ENCODE results near the gene RND1. TPM values are rescaled to one million over a fixed set of nuclear protein-coding genes. Genes with fewer than 3 reads are reported as not detected.
"Not testable (repeated sequence)": the region's sequence is repeated elsewhere in the genome, so short reads cannot be mapped to it uniquely, and the experiment has no call there.

The RND1 gene
- total RNA-seq, 1 experiment from 2014 or later, result not detected

DNA sequence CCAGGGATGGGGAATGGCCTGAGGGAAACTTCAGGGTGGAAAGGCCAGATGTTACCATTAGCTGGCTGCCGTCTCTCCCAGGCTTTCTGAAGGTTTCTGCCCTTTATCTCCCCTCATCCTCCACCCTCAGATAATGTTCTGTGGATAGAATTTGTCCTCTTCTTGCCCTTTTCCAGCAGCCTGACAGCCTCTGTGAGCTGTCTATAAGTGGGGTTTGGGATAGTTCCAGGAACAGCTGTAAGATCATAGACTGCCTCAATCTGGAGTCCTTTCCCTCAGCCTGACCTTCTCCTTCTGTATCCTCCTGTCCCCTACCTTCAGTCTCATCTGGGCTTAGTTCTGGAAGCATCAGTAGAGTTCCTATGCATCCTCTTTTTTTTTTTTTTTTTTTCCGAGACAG, 2.8 kb upstream of the RND1 start:
- no peak for DNase-seq (ENCODE audit: low read depth)

DNA sequence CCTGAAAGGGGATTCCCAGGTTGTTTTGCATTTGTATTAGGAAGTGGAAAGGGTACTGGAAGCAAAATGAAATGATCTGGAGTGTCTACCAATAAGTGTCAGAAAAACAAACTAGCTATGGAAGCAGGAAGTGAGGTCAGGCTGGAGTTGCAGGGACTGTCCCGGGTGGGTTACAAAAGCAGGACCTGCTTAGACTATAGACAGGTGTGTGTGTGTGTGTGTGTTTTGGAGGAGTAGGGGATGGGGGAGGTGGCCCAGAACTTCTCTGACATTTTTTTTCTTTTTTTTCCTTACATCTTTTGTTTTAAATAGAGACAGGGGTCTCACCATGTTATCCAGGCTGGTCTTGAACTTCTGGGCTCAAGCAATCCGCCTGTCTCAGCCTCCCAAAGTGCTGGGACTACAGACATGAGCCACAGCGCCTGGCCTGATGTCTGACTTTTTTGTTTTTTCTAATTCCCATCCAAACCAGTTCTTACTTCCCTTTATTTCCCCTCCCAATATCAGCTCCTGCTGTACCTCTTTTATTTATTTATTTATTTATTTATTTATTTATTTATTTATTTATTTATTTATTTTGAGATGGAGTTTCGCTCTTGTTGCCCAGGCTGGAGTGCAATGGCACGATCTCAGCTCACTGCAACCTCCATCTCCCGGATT, 512 bp upstream of the RND1 start:
- DNase-seq (ENCODE audit: low read depth), result no peak

DNA sequence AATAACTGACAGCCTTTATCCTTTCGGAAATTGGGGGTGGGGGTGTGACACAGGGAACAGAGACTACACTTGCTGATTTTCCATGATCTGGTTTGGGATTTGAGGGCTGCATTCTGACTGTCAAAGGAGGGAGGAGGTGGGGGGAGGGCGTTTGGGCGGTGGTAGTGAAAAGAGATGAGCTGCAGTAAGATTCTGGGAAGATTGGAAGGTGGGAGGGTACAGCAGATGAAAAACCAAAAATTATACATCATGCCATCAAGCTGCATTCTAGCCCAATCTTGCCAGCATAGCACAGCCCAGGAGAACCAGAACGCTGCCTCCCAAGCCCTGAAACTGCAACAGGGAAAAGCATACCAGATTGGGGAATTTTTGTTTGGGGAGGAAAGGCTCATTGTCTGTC, 2.4 kb downstream of the RND1 start:
- no peak for DNase-seq (ENCODE audit: low read depth)

DNA sequence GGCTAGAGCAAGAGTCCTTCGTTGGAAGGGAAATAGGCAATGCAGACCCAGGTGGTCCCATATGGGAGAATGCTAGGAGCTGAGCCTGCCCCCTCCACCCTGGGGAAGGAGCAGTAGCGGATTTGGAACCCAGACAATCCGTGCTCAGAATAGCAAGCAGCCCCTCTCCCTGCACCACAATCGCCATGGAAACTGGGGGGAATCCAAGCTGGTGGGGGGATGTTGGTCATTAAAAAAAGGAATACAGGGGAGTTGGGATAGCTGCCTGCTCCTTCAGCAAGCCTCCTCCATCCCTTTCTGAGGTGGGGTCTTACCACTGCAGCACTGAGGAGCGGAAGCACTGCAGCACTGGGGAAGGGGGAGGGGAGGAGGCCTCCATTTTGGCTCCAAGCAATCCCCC, 2.9 kb downstream of the RND1 start:
- DNase-seq (ENCODE audit: low read depth), result no peak

DNA sequence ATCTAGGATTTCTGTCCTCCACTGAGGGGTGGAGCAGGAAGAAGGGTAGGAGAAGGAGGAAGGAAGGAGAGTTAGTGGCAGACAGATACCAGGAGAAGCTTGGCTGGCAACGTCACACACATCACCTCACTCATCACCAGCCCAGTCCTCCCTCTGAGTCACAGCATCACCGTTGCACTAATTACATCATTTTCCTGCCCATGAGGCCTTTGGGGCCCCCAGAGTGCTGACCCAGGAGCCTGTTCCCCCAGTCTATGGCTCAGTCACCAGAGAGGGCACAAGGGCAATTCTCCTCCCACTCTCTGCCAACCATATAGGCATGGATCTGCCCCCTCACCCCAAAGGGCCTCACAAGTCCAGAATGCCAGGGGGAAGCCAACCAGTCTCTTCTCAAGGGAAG, 4.6 kb downstream of the RND1 start:
- DNase-seq (ENCODE audit: low read depth), result no peak

DNA sequence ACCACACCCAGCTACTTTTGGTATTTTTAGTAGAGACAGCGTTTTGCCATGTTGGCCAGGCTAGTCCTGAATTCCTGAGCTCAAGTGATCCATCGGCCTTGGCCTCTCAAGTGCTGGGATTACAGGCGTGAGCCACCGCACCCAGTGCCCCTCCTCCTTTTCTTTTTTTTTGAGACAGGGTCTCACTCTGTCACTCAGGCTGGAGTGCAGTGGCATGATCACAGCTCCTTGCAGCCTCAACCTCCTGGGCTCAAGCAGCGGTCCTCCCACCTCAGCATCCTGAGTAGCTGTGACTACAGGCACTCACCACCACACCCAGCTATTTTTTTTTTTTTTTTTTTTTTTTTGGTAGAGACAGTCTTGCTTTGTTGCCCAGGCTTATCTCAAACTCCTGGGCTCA, 5.4 kb downstream of the RND1 start:
- not testable (repeated sequence) for DNase-seq (ENCODE audit: low read depth)

DNA sequence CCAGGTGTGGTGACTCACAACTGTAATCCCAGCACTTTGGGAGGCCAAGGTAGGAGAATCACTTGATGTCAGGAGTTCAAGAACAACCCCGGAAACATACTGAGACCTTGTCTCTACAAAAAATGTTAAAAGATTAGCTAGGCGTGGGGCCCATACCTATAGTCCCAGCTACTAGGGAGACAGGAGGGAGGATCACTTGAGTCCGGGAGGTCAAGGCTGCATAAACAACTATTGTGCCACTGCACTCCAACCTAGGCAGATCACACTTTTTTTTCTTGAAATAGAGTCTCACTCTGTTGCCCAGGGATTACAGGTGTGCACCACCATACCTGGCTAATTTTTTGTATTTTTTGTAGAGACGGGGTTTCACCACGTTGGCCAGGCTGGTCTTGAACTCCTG, 6.1 kb downstream of the RND1 start:
- no peak for DNase-seq (ENCODE audit: low read depth)

DNA sequence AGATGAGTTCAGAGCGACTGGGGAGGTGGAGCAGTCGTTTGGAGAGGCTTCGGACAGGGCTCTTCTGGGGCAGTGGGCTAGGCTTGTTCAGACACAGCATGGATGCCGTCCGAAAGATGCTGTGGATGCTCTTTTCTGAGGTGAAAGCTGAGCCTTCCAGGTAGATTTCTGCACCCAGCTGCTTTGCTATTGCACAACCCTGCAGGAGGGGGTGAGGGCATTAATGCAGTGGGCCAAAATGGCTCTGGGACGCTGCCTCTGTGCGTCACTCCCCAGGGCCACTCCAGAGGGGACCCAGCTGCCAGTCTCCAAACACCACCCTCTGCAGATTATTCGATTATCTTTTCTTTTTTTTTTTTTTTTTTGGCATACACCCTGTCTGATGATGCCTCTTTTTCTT, 7.6 kb downstream of the RND1 start:
- DNase-seq (ENCODE audit: low read depth), result no peak

DNA sequence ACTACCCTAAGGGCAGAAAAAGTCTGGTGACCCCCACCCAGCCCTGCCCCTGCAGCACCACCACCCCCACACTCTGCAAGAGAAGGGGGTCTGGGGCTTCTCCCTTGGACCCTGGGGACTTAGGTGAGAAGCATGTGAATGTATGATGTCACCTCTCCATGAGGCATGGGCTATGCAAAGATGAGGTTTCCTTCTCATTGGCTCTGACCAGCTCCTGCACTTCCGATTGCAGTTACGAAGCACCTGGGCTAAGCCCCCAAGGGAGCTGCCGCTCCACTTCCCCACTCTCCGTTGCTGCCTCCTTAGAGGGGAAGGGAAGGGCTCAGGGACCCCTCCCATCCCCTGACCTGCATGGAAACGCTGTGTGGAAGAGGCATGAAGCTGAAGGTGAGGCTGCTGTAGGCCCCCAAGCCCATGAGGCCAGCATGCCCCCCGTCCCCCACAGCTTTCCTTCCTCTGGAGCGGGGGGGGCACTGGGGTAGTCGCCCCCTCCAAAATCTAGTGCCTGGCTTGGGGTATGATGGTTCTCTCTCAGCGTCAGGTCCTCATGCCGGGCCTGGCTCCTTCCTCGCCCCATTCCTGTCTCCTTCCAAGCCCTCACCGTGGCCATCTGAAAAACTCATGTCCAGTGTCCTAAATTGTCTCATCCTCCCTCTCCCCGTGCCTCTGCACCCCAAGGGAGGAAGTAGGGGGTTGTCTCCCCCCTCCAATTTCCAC, 8.2 kb downstream of the RND1 start:
- no peak for DNase-seq (ENCODE audit: low read depth)

DNA sequence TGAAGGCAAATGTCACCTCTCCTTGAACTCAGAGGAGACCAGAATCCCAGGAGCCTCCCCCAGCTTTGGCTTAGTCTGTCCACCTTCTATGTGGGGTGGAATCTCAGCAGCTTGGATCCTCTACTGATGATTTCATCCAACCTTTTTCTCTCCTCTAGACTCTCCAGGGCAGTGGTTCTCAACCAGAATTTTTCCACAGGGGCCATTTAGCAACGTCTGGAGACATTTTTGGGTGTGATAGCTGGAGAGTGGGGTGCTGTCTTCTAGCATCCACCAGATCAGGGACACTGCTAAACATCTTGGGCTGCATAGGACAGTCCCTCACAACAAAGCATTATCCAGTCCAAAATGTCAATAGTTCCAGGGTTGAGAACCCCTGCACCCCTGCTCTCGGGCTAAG, 9.3 kb downstream of the RND1 start:
- no peak for DNase-seq (ENCODE audit: low read depth)

DNA sequence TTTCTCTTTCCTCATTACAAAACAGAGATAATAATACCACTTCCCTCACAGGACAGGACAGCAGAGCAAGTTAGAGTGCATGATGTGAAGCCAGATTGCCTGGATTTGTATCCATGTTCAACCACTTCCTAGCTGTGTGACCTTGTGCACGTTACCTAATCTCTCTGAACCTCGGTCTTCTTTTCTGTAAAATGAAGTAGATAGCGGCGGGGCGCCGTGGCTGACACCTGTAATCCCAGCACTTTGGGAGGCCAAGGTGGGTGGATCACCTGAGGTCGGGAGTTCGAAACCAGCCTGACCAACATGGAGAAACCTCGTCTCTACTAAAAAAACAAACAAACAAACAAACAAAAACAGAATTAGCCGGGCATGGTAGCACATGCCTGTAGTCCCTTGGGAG, 10.7 kb downstream of the RND1 start:
- not testable (repeated sequence) for DNase-seq (ENCODE audit: low read depth)

DNA sequence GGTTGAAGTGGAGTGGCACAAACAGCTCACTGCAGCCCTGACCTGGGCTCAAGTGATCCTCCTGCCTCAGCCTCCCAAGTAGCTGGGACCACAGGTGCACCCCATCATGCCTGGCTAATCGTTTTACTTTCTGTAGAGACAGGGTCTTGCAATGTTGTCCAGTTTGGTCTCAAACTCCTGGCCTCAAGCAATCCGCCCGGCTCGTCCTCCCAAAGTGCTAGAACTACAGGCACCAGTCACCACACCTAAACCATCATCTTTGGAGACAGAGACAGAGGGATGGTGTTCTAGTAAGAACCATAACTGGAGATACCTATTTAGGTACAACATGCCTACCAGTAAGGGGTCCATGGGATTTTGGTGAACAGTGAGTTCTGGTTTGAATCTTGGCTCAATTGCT, 11.2 kb downstream of the RND1 start:
- DNase-seq (ENCODE audit: low read depth), result no peak

DNA sequence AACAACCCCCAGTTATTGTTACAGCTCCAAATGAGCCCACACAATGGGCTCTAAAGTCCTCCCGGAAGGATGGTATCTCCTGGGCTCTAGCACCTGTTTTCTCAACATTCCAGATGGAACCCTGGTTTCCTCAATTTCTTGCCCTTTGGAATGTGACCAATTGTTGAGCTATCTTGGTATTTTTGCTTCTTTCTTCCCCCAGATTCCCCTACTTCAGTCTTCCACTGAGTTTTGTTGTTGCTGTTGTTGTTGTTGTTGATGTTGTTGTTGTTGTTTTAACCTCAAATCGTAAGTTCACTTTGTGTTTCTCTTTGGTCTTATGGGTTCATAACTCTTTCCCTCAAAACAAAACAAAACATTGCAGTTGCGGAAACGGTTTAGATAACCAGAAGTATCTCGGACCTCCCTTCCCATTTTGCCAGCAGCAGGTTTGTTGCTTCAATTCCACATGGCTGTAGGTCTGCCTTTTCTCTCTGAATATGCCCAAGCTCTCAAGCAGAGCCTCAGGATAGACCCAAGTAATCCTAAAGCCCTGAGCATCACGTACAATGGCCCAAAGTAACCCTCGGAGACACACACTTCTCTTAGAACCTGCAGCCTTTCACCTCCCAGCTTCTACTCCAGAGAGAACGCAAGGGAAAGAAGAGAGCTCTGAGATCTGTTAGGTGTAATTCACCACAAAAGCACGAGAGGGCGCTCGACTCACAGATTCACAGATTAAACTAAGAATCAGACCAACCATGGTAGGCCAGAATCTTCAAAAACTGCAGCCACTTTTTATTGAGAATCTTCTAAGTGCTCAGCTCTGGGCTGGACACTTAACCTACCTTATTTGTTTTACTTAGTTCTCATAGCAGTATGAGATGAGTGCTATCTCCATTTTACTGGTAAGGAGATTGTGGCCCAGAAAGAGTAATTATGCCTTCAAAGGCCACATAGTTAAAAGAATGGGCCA, 12.7 kb downstream of the RND1 start:
- peak; percentile 78 for DNase-seq (ENCODE audit: low read depth)

DNA sequence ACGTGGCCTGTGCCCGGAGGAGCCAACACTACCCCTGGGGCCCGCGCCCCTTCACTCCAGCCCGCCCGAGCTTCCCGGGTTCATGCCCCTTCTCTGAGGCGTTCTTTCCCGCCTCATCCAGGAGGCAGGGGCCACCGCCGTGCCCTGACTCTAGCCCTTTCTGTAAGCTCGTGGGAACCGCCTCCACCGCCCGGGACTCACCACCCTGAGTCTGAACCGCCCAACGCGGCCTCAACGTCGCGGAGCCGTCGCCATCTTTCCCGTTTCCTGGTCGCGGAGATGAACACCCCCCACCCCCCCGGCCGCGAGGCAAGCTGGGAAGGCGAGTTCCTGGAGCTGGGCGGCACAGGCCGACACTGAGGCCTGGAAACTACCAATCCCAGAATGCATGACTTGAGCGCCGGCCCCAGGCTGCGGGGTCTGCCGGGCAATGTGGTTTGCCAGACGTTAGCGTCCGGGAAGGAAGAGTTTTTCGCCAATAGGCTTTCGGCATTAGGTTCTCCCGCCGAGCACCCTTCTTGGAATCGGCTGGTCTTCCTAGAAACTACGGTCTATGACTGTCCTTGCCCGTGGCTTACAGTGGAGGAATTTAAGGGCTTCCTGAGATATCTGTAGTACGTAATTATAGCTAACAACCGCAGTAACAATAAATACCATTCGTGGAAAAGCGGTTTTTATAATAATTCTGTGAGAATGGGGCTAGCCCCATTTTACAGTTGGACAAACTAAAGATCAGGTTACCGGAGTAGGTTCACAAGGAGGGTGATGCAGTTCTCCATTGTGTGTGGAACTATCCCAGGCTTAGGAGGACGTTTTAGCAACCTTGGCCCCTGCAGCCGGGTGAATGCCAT, 13.6 kb downstream of the RND1 start, which contains the start of gene DDX23:
TSS of gene DDX23 (minus strand) at position 281 of the 851 bp plus-strand sequence. CDS start 6,381 bp downstream, outside the sequence.
- peak; percentile 96 for DNase-seq (ENCODE audit: low read depth)

DNA sequence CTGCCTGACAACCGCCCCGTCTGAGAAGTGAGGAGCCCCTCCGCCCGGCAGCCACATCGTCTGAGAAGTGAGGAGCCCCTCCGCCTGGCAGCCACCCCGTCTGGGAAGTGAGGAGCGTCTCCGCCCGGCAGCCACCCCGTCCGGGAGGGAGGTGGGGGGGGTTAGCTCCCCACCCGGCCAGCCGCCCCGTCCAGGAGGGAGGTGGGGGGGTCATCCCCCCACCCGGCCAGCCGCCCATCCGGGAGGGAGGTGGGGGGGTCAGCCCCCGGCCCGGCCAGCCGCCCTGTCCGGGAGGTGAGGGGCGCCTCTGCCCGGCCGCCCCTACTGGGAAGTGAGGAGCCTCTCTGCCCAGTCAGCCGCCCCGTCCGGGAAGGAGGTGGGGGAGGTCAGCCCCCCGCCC, 23.6 kb downstream of the RND1 start:
- DNase-seq (ENCODE audit: low read depth), result not testable (repeated sequence)

DNA sequence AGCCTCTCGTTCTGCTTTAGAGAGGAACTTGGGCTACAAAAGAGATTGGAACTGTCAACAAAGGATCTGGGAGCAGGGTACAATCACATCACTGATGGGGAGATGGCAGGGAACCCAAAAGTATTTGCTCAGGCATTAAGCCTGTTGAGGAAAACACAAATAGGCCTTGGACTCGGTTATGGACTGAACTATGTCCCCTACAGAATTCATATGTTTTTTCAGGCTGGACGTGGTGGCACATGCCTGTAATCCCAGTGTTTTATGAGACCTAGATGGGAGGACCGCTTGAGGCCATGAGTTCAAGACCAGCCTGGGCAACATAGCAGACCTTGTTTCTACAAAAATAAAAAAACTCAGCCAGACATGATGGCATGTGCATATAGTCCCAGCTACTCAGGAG, 27.6 kb downstream of the RND1 start:
- DNase-seq (ENCODE audit: low read depth), result no peak

DNA sequence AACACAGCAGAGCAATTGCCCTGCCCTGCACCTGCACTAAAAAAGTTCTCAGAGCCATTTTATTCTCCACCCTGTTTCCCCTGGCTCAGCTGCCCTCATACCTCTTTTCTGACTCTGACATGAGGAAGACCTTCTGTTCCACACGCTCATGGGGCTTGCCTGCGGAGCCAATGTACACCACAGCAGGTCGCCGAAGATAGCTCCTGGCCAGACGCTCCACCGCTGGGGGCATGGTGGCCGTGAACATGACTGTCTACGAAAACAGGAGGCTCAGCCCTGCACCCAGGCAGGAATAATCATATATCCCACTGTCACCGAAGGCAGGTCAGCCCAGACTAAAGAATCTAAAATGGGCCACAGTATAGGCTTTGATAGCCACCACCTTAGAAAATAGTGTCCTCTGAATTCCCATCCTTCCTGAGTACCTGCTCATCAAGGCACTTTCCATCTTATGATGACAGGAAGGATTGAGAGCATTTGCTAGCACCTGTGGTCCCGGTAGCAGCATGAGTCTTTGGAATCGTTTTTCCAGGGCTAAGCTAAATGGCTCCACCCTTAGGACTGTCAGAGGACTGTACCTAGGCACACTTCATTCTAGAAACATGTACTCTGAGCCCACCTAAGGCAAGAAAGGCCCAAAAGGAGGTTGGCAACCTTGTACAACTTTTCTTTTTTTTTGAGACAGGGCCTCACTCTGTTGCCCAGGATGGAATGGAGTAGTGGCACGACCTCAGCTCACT, 33.2 kb downstream of the RND1 start:
- no peak for DNase-seq (ENCODE audit: low read depth)

DNA sequence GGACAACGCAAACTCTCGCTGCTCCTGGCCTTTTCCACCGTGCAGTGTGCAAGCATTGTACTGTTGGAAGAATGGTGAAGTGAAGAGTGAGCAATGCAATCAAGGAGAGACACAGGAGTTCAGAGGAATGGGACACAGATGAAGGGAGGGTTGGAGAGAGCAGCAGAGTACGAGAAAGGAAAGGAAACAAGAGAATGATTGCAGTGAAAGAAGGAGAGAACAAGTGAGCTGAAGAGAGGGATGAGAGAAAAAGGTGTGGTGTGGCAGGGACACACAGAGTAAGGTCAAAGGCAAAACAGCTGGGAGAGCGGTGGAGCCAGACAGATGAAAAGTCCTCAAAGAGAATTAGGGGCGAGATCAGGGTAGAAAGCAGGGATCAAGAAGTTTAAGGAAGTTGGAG, 34.4 kb downstream of the RND1 start:
- DNase-seq (ENCODE audit: low read depth), result no peak

DNA sequence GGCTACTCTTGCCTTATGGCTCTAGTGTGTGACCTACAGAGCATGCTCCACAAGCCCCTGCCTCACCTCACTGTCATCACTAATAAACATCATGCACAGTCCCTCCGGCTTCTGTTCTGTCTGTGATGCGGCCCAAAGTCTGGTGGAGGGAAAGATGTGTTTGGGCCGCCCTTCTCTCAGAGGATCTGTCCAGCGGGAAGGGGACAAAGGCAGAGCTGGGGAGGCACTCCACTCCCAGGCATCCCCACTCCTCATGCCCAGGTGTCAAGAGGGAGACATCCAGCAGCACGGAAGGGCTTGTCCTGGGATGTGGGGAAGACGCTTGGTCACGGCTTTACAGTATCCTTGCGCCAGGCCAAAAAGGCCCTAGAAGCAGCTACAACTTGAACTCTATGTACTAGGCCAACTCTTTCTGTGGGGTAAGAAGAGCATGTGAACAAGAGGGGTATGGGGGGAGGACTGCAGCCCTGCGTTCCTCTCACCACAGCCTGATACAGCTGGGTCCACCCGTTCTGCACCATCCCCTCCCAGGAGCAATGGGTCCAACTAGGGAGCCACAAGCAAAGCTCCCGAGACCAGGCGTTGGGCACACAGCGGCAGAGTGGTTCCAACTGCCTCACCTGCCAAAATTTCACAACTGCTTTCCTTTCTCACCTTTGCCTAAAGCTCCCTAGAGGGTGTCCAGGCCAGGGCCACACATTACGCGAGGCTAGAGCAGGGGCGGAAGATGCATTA, 36.7 kb downstream of the RND1 start:
- DNase-seq (ENCODE audit: low read depth), result no peak

DNA sequence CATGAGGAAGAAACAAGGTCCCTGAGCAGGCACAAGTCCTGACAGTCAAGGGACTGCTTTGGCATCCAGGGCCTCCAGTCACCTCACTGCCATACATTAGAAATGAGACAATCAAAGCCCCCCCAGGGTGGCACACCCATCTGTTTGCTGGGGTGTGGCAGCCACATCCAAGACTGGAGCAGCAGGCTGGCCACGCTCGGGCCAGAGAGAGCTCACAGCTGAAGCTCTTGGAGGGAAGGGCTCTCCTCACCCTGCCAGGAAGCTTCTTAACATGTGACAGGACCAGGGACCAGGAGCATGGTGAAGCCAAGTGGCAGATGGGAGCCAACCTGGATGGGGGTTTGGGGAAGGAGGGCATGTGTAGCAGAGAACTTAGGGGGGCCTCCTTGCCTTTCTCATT, 37.4 kb downstream of the RND1 start:
- no peak for DNase-seq (ENCODE audit: low read depth)
